Heart right ventricle (tissue), 16 donors: ENCODE measurements around the gene MAB21L4. TPM values are rescaled to one million over a fixed set of nuclear protein-coding genes. Genes with fewer than 3 reads are reported as not detected.

Source experiments
- ATAC-seq, 8 donors: fragments of 200-7000 bp; cut with Tn5 transposase; one replicate each; pipeline ENCODE4 v1.9.1; 2020; ENCODE audit warnings: mild to moderate bottlenecking in 8 of 8, moderate library complexity in 8 of 8, moderate number of reproducible peaks in 1 of 8
- DNase-seq, 2 donors: peaks; one replicate each; pipeline ENCODE4 v3.0.0-alpha.2; 2020
- H3K27ac ChIP-seq, 10 donors: fragments of 200-600 bp; sonication (generic) in 2 of 10; one replicate each; pipeline versions ENCODE4 v1.5.0 to v1.8.0; 2020 to 2022; ENCODE audit warnings: mild to moderate bottlenecking in 3 of 10
- H3K27me3 ChIP-seq, 7 donors: fragments of 200-600 bp; one replicate each; pipeline ENCODE4 v1.8.0; 2021 to 2022; ENCODE audit warnings: mild to moderate bottlenecking in 2 of 7
- H3K36me3 ChIP-seq, 9 donors: fragments of 200-600 bp; sonication (generic) in 1 of 9; one replicate each; pipeline versions ENCODE4 v1.5.0 to v1.8.0; 2020 to 2022; ENCODE audit warnings: mild to moderate bottlenecking in 2 of 9
- H3K4me1 ChIP-seq, 9 donors: fragments of 200-600 bp; sonication (generic) in 1 of 9; one replicate each; pipeline versions ENCODE4 v1.5.0 to v1.8.0; 2020 to 2022; ENCODE audit warnings: mild to moderate bottlenecking in 4 of 9
- H3K4me3 ChIP-seq, 10 donors: fragments of 200-600 bp; sonication (generic) in 2 of 10; one replicate each; pipeline versions ENCODE4 v1.5.0 to v1.8.0; 2020 to 2022; ENCODE audit warnings: mild to moderate bottlenecking in 7 of 10, moderate library complexity in 2 of 10
- H3K9me3 ChIP-seq, 11 donors: fragments of 200-600 bp in 10 of 11; sonication (generic) in 2 of 11; one replicate each; pipeline versions ENCODE4 v1.5.0 to v1.8.0; 2013 to 2022; ENCODE audit warnings: mild to moderate bottlenecking in 2 of 11, control low read depth in 1 of 11, moderate library complexity in 1 of 11
- WGBS, 2 donors: extraction: QIAGEN DNeasy Blood & Tissue Kit; methylation state at CpG; one replicate each; pipeline ENCODE4 v1.1.7; 2013; ENCODE audit warnings: inconsistent platforms in 1 of 2; 5-methylcytosine and 5-hydroxymethylcytosine counted together
- intact Hi-C, 10 donors: fragments of 100-400 bp; cut with DNase I; formaldehyde crosslinking; loops; one replicate each; pipeline versions ENCODE4 v1.11.1 to v1.14.2; 2022
- polyA plus RNA-seq, 2 donors: library from polyadenylated mRNA; stranded (reverse); fragments of 200-250 nt; gene quantifications; one replicate each; pipeline ENCODE4 v1.2.3, GENCODE V29; 2013
- total RNA-seq, 10 donors: library from RNA; stranded (reverse); fragmentation: NEBNext Ultra II Directional in 3 of 10; extraction: Animal tissue kit (Norgen Biotek cat#: 25700) in 3 of 10; gene quantifications; one replicate each; pipeline versions ENCODE4 v1.2.1 to v1.2.4, GENCODE V29; 2021 to 2023
- TF ChIP-seq, protein P1 (sequence below), 9 donors: fragments of 200-600 bp; sonication (generic) in 2 of 9; IDR thresholded peaks; one replicate each; pipeline versions ENCODE4 v1.5.0 to v1.8.0; 2021 to 2022; ENCODE audit warnings: antibody characterized with exemption in 9 of 9, mild to moderate bottlenecking in 5 of 9, moderate library complexity in 1 of 9
- donor health status: Arrhythmogenic right ventricular cardiomyopathy.
- donor health status: ischemic (EF 13 %, LVEDD 7.1; RV severe dilation, severe dysfunction).
- donor health status: healthy with polysubstance abuse.
- donor health status: DM: no; HTN: yes; CAD: no.
- donor health status: DM: no; HTN: no; CAD: no.
- donor health status: ischemic (EF 25% LVEDD 6.9; RV normal size, moderate dysfunction).
- donor health status: ischemic (EF 25% LVEDD 5.7; RV mildly dilated, moderate dysfunction).
- donor health status: healthy.
- donor health status: DM: yes; HTN: yes; CAD: no.
- donor health status: Ischemic cardiomyopathy.
- donor health status: ischemic (EF 35%, LVEDD 5.7; RV mildly dilated, moderate dysfunction).
- donor health status: nonischemic (EF 11% LVEDD 7.7; RV severe dilation, severe dysfunction).
- donor health status: DM: yes; HTN: yes; CAD: no.
- donor health status: PGD.
- donor health status: ischemic (EF 29% LVEDD 5.4; RV normal size, mild dysfunction).
- donor health status: nonischemic (EF 23%, LVEDD 6.1; RV moderate dilation, normal function).

The MAB21L4 gene
- total and polyA plus RNA-seq, 12 donors = 0.06 to 0.32 (median 0.29) TPM; not detected in 9

DNA sequence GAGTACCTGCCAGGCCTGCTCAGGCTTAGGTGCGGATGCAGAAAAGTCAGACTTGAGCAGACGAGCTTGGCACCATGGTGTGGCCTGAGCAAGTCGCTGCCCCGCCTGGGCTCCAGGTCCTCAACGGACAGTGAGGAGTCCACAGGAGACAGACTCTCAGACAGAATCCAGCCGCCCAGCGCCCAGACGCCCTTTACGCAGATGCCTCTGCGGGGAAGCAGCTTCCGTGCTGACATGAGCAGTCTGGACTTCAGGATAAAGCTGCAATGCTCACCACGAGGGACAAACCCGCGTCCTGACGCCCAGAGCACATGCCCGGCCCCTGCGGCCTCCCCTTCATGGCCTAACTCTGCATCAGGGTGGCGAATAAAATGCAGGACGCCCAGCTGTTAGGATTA lies 3.5 kb upstream of the MAB21L4 start:
- Histone ChIP-seq H3K27me3 (peaks cover 0 to 10% (median 0%) of the 10 kb centered on the region in 7 donors), H3K9me3 (peaks cover 0 to 15% (median 0%) of the 10 kb centered on the region in 11 donors), H3K4me3 (no peak overlapping the region), H3K27ac (peak overlapping the region in 5 of 10 donors; percentile 73 to 83 (median 79)), H3K36me3 (no peaks in the 10 kb centered on the region), H3K4me1 (peaks cover 9 to 36% (median 25%) of the 10 kb centered on the region in 9 donors)
- TF ChIP-seq, protein P1, sequence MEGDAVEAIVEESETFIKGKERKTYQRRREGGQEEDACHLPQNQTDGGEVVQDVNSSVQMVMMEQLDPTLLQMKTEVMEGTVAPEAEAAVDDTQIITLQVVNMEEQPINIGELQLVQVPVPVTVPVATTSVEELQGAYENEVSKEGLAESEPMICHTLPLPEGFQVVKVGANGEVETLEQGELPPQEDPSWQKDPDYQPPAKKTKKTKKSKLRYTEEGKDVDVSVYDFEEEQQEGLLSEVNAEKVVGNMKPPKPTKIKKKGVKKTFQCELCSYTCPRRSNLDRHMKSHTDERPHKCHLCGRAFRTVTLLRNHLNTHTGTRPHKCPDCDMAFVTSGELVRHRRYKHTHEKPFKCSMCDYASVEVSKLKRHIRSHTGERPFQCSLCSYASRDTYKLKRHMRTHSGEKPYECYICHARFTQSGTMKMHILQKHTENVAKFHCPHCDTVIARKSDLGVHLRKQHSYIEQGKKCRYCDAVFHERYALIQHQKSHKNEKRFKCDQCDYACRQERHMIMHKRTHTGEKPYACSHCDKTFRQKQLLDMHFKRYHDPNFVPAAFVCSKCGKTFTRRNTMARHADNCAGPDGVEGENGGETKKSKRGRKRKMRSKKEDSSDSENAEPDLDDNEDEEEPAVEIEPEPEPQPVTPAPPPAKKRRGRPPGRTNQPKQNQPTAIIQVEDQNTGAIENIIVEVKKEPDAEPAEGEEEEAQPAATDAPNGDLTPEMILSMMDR (IDR thresholded peaks at IDR 0.05) = no peak
- WGBS, 2 donors = 86 to 88% methylated on average over 19 of the region's 19 CpGs
- DNase-seq = peak in 1 of 2 donors; percentile 7
- intact Hi-C loops = no loop called here
- ATAC-seq = no peak

DNA sequence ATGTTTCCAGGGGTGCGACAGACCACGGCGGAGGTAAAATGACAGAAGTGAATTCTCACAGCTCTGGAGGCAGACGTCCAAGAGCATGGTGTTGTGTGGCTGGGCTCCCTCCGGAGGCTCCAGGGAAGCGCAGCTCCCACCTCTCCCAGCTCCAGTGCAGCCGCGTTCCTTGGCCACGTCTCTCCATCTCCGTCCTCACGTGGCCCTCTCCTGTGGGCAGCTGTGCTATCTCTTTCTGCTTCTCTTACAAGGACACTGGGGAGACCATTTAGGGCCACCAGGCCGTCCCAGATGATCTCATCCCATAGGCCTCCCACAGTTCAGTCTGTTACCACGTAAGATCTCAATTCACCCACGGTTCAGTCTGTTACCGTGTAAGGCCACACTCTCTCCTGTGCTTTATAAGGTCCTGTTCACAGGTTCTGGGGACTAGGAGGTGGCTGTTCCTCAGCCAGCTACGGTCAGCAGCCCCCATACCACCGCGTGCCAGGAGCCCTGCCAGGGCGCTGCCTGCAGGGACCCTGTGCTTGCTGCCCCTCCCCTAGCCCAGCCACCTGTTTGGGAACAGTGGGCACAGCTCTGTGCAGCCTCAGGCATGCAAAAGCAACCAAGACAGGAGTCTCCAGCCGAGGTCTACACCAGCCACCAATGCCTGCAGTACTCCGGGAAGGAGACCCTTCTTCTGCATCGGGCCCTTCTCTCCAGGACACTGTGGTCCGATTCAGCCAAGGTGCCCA lies 2.9 kb upstream of the MAB21L4 start:
- peaks cover 0 to 15% (median 0%) of the 10 kb centered on the region in 11 donors for H3K9me3 ChIP-seq
- DNase-seq (peak in 1 of 2 donors; percentile 54), ATAC-seq (peak; percentile 9 to 74 (median 40))
- peaks cover 9 to 37% (median 25%) of the 10 kb centered on the region in 9 donors for H3K4me1 ChIP-seq
- H3K27ac ChIP-seq = peak overlapping the region; percentile 27 to 83 (median 72)
- H3K4me3 ChIP-seq = peak overlapping the region in 2 of 10 donors; percentile 5 to 10
- 50 to 56% methylated on average over 23 of the region's 23 CpGs for WGBS, 2 donors
- no peaks in the 10 kb centered on the region for H3K36me3 ChIP-seq
- peaks cover 0 to 10% (median 0%) of the 10 kb centered on the region in 7 donors for H3K27me3 ChIP-seq
- TF ChIP-seq, protein P1 (IDR thresholded peaks at IDR 0.05) = no peak
- intact Hi-C loops = no loop called here

DNA sequence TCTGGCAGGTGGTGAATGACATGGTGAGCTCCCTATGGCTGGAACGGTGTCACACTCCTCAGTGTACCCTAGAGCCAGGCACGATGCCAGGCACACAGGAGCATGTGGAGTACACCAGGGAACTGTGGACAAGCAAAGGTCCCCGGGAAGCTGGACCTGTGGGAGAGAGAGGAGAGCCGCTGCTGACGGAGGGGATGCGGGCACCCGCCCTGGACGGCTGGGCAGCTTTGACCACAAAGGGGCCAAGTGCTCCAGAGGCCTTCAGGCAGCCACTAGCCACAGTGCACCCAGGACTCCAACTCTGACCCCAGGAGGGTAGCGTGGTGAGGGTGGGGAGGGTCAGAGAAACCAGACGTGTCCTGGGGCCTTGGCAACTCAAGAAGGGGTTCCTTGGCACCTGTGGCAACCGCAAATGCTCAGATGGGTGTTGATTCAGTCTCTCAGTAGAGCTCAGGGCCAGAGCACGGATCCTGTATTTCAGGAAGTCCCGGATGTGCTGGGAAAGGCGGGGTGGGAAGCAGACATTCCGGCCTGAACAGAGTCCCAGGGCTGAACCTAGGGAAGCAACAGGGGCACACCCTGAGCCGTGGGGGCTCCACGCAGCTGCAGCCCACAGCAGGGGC lies 2.3 kb upstream of the MAB21L4 start:
- TF ChIP-seq, protein P1 (IDR thresholded peaks at IDR 0.05) = no peak
- peak; percentile 31 to 63 for DNase-seq
- Histone ChIP-seq H3K27ac (peak overlapping the region; percentile 43 to 83 (median 72)), H3K9me3 (peaks cover 0 to 15% (median 0%) of the 10 kb centered on the region in 11 donors), H3K4me1 (peaks cover 9 to 43% (median 25%) of the 10 kb centered on the region in 9 donors), H3K36me3 (no peaks in the 10 kb centered on the region), H3K4me3 (peak overlapping the region in 1 of 10 donors; percentile 5), H3K27me3 (peaks cover 0 to 10% (median 0%) of the 10 kb centered on the region in 7 donors)
- intact Hi-C loops = no loop called here
- peak; percentile 70 to 92 (median 86) for ATAC-seq
- 47 to 62% methylated on average over 17 of the region's 17 CpGs for WGBS, 2 donors

DNA sequence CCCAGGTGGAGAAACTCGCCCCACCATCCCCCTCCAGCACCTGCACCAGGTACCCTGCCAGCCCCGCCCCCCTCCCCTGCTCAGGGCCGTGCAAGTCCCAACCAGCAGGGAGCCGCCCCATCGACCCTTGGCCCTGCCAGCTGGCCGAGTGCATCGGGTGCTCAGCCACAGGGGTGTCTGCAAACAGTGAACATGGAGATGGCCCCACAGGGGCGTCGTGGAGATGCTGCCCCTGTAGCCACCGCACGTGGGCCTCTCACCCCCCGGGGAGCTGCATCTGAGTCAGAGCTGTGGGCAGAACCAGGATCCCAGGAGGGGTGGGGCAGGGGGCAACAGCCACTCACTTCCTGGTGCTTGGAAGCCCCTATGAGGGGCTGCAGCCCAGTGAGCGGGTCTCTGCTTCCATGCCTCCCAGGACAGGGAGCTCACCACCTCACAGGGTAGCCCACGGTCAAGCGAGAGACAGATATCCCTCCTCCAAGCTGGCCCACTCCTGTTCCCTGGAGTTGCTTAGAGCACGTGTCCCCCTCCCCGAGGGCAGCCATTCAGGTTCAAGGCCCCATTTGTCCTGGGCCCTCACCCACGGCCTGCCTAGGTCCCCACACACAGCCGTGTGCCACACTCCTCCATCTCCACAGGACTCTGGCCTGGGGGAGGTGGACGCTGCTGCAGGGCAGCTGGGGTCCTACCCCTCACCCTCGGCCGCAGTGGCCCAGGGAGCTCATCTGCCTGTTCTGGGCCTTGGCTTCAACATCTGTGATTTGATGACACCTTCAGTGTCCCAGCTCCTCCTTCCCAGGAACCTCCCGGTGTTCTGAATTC lies 1.1 kb upstream of the MAB21L4 start:
- 70 to 82% methylated on average over 23 of the region's 23 CpGs for WGBS, 2 donors

More for the DNA sequence above, 1.1 kb upstream of the MAB21L4 start:
- Histone ChIP-seq H3K27ac (peak overlapping the region in 6 of 10 donors; percentile 54 to 83 (median 78)), H3K9me3 (peaks cover 0 to 15% (median 0%) of the 10 kb centered on the region in 11 donors), H3K27me3 (peaks cover 0 to 8% (median 0%) of the 10 kb centered on the region in 7 donors), H3K4me1 (peaks cover 9 to 35% (median 21%) of the 10 kb centered on the region in 9 donors), H3K4me3 (no peak overlapping the region), H3K36me3 (no peaks in the 10 kb centered on the region)
- intact Hi-C loops = no loop called here
- ATAC-seq (no peak), DNase-seq (peak in 1 of 2 donors; percentile 11)
- TF ChIP-seq, protein P1 (IDR thresholded peaks at IDR 0.05) = no peak
